ENCODE measurements around the gene BCAN. TPM values are rescaled to one million over a fixed set of nuclear protein-coding genes. Genes with fewer than 3 reads are reported as not detected.

Gene BCAN
- total RNA-seq, 4 donors from 2014 or later: not detected

DNA sequence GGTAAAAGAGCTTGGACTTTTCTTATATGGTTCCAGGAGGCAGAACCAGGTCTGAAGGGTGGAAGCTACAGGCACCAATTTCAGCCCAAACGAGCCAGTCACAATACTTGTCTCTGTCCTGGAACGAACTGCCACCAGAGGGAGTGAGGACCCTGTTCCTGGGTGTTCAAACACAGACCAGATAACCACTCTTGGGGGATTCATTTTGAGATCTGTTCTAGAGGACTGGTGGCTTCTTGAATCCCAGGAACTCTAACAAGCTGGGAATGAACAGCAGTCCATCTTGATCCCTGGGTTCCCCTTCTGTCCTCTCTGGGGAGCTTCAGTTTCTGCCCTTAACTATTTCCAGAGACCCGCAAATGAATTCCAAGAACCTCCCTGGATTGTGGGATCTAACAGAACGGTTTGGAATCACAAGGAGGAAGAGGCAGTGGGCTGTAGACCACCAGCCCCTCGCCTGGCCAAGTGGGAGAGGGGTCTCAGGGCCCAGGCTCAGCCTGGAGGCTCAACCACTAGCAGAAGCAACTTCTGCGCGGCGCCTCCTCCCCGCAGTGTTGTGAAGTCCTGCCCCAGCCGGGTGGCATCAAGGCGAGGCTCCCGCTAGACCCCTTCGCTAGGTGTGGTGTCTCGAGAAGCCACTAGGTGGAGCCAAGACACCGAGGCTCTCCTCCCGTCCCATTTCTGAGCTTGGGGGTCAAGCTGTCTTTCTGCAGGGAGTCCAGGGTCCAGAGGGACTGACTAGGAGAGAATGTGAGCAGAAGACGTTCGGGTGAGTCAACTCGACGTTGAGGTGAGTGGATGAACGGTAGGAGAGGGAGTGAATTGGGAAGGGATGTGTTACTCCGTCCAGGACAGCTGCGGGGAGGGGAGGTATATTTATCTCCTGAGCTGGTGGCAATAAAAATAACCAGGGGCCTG, 47.4 kb downstream of the BCAN start:
- WGBS, 2 donors: 2% methylated on average over 9 to 14 of the region's 23 CpGs
- H3K27ac ChIP-seq: peak overlapping the region in 1 of 4 donors; percentile 9
- intact Hi-C loops (cut with DNase I): no loop called here
- DNase-seq: no peak
- no peaks in the 10 kb centered on the region for H3K36me3 ChIP-seq
- peak overlapping the region in 2 of 4 donors; percentile 21 to 31 for H3K4me3 ChIP-seq
- no peaks in the 10 kb centered on the region for H3K9me3 ChIP-seq
- TF ChIP-seq, protein P1, sequence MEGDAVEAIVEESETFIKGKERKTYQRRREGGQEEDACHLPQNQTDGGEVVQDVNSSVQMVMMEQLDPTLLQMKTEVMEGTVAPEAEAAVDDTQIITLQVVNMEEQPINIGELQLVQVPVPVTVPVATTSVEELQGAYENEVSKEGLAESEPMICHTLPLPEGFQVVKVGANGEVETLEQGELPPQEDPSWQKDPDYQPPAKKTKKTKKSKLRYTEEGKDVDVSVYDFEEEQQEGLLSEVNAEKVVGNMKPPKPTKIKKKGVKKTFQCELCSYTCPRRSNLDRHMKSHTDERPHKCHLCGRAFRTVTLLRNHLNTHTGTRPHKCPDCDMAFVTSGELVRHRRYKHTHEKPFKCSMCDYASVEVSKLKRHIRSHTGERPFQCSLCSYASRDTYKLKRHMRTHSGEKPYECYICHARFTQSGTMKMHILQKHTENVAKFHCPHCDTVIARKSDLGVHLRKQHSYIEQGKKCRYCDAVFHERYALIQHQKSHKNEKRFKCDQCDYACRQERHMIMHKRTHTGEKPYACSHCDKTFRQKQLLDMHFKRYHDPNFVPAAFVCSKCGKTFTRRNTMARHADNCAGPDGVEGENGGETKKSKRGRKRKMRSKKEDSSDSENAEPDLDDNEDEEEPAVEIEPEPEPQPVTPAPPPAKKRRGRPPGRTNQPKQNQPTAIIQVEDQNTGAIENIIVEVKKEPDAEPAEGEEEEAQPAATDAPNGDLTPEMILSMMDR (IDR thresholded peaks at IDR 0.05): peak; percentile 88 to 95 (median 94)
- TF ChIP-seq POLR2A (IDR thresholded peaks at IDR 0.05): no peak
- peaks cover 34 to 68% (median 50%) of the 10 kb centered on the region in 3 donors for H3K4me1 ChIP-seq
- peaks cover 0 to 84% (median 0%) of the 10 kb centered on the region in 4 donors for H3K27me3 ChIP-seq

DNA sequence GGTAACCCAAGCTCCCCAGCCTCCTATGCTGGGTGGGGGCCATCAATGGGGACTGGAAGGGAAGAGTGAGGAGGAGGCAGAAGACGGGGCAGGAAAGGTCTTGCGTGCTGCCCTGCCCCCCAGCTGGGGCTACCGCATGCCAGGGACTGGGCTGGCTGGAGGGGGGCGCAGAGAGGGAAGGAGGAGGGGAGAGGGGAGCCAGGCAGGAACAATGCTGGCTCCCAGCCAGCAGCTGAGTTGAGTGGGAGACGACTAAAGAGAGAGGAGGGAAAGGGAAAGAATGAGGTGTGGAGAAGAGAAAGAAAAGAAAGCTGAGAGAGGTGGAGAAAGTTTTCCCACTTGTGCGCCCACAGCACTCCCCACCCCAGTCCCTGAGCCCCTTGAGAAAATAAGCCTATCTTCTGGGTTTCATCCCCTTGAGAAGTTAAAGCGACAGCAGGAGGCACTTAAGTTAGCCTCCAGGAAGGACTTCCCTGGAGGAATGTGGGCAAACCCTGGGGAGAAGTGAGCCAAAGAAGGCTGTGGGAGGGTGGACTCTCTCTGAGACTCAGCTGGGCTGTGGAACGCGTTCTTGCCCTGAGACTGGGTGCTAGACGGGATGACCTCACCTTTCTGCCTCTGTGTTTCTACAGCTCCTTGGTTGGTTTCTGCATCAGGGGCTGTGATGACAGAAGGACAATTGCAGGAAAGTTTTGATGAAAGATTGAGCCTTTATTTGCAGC, 48.2 kb downstream of the BCAN start:
- Histone ChIP-seq H3K4me1 (peaks cover 34 to 70% (median 55%) of the 10 kb centered on the region in 3 donors), H3K27ac (peak overlapping the region; percentile 68 to 89 (median 84)), H3K9me3 (no peaks in the 10 kb centered on the region), H3K27me3 (peaks cover 0 to 80% (median 0%) of the 10 kb centered on the region in 4 donors), H3K36me3 (no peaks in the 10 kb centered on the region), H3K4me3 (peak overlapping the region in 2 of 4 donors; percentile 21 to 31)
- TF ChIP-seq, protein P1 (IDR thresholded peaks at IDR 0.05): no peak
- no peak for TF ChIP-seq POLR2A (IDR thresholded peaks at IDR 0.05)
- WGBS, 2 donors: 16 to 24% methylated on average over 9 to 10 of the region's 10 CpGs
- no peak for DNase-seq
- intact Hi-C loops (cut with DNase I): loop anchor here (5.0 kb wide), 1 partner anchor 37 kb away; the partner anchor contains the start of genes ISG20L2 and METTL25B

DNA sequence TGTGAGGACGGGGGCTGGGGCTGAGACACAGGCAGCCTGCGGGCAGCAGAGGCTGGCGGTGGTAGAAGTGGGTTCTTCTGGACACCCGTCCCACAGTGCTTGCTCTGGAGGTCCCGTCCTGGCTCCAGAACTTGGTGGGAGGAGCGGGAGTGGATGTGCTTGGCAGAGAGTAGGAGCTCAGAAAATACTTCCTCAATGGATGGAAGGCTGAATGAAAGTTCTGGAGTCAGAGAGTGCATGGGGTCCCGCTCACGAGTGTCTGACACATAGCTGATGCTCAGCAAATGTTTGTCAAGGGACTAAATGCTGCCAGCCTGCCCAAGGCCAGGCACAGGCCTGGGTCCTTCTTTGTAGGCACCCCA, 48.7 kb downstream of the BCAN start:
- H3K4me1 ChIP-seq: peaks cover 34 to 71% (median 55%) of the 10 kb centered on the region in 3 donors
- intact Hi-C loops (cut with DNase I): loop anchor here (5.0 kb wide), 1 partner anchor 37 kb away; the partner anchor contains the start of genes ISG20L2 and METTL25B
- H3K27ac ChIP-seq: peak overlapping the region; percentile 68 to 89 (median 84)
- H3K27me3 ChIP-seq: peaks cover 0 to 74% (median 0%) of the 10 kb centered on the region in 4 donors
- DNase-seq: no peak
- no peaks in the 10 kb centered on the region for H3K9me3 ChIP-seq
- H3K36me3 ChIP-seq: no peaks in the 10 kb centered on the region
- 51 to 69% methylated on average over 7 to 8 of the region's 8 CpGs for WGBS, 2 donors
- no peak overlapping the region for H3K4me3 ChIP-seq
- TF ChIP-seq, protein P1 (IDR thresholded peaks at IDR 0.05): no peak
- no peak for TF ChIP-seq POLR2A (IDR thresholded peaks at IDR 0.05)

DNA sequence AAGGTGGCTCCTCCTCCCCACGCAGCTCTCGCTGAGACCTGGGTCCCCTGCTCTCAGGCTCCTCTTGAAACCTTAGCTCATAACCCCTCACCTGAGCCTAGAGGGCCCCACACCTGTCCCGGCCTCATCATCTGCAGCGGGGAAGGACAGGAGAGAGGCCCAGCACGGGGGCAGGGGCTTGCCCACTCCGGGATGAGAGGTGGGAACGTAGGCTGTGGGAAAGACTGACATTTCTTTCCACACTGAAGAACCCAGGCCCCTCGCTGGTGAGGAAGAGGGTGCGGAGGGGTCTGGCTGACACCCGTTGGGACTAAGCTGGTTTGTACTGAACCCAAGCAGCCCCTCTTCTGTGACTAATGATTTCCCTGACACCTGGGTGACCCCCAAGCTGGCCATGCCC, 49.3 kb downstream of the BCAN start:
- Histone ChIP-seq H3K9me3 (no peaks in the 10 kb centered on the region), H3K36me3 (no peaks in the 10 kb centered on the region), H3K4me1 (peaks cover 34 to 70% (median 55%) of the 10 kb centered on the region in 3 donors), H3K27ac (peak overlapping the region; percentile 68 to 89 (median 84)), H3K27me3 (peaks cover 0 to 69% (median 0%) of the 10 kb centered on the region in 4 donors), H3K4me3 (no peak overlapping the region)
- intact Hi-C loops (cut with DNase I): loop anchor here (5.0 kb wide), 1 partner anchor 36 kb away; the partner anchor contains the start of genes ISG20L2 and METTL25B
- TF ChIP-seq, protein P1 (IDR thresholded peaks at IDR 0.05): no peak
- no peak for TF ChIP-seq POLR2A (IDR thresholded peaks at IDR 0.05)
- no peak for DNase-seq
- WGBS, 2 donors: 80 to 100% methylated on average over 1 to 5 of the region's 10 CpGs
